ELF-1 (cell line): ENCODE data around the gene POU3F3.

Source experiments
- DNase-seq: peaks from one replicate; pipeline ENCODE4 v3.0.0-alpha.2; 2016; ENCODE audit warnings: low read depth, low spot score

POU3F3 gene

GRCh38 chr2:104875262-104875661 lies 21.3 kb downstream of the POU3F3 start:
- DNase-seq: no peak

GRCh38 chr2:104876606-104877570 lies 23.0 kb downstream of the POU3F3 start:
- DNase-seq: no peak

DNA sequence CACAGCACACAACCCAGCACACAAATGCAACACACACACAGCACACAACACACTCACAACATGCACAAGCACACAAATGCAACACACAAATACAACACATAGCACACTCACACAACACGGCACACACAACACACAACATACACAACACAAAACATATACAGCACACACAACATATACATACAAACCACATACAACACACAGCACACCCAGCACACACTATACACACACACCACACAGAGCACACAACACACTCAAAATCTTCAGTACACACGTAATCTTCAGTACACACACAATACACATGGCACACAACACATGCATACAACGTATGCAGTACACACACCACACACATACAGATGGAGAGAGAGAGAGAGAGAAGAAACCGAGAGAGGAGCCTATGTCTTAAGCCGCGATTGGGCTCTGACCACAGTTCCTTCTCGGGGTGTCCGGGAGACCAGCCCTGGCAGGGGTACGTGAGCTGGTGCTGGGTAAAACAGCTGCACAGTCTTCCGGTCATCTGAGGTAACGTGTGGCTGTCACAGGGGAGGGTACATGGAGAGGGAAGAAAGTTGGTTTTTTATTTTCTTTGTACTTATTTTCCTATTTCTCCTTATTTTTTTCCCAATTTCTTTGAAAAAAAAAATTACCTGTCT lies 25.1 kb downstream of the POU3F3 start:
- DNase-seq: no peak

DNA sequence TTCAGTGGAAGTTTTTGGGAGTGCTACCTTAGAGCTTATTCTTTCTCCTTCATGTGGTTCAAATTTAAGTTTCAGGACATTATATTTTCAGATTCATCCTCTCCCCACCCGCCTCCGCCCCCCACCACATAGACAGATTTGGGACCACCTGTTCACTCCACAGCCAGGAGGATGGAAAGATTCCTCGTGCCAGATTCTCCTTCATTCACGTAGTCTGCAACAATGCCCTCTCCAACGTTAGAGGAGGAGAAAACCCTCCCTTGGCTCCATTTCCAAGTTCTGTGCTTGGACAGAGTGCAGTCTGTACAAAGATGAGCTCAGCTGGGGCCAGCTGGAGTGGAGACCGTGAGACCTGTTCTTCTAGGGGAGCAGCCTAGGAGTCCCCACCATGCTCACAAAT lies 26.2 kb downstream of the POU3F3 start:
- DNase-seq: no peak

DNA sequence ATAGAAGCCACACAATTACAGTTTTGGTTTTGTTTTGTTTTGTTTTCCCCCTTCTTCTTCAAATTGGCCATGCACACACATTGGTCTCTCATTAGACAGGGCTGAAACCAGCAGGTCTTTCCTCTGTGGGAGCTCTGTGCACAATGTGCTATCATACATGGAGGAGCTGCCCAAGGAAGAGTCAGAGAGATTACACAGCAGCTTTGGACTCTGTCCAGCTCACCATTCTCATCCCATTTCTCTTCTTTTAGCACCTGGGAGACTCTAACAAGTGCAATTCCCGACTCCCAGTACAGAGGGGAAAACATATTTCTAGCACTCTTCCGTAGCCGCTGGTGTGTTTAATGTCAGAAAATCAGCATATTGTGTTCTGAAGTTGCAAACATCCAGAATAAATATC lies 29.4 kb downstream of the POU3F3 start:
- no peak for DNase-seq

DNA sequence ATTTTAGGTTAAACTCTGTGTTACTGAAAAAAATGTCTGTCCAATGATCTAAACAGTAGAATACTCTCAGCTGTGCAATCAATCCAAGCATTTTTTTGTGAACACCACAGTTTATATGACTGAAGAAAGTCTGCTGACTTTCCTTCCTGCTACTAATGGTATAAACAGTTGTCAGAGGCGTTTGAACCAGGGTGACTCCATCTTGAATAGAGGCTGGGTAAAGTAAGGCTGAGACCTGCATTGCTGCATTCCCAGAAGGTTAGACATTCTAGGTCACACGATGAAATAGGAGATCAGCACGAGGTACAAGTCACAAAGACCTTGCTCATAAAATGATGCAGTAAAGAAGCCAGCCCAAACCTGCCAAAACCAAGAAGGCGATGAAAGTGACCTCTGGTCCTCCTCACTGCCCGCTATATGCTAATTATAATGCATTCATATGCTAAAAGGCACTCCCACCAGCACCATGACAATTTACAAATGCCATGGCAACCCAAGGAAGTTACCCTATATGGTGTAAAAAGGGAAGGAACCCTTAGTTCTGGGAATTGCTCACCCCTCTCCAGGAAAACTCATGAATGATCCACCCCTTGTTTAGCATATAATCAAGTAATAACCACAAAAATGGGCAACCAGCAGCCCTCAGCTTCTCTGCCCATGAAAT lies 31.3 kb downstream of the POU3F3 start:
- DNase-seq: no peak

DNA sequence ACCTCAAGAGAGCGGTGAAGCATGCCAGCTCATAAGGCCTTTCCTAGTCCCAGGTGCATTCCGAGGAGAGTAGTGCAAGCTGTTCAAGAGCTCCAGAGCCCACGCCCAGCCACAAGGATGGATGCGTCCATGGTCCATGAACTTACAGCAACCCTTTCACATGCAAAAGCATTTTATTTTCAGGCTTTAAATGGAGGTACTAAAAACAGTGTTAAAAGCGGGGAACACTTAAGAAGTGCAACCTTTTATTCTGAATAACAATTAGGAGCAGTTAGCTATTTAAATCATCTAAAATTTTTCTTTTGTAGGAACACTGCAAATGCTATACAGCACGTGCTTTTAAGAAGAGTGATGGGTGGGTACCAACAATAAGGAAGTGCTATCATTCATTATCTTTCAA lies 33.8 kb downstream of the POU3F3 start:
- no peak for DNase-seq

- no peak for DNase-seq
Measured at GRCh38 chr2:104888489-104889258, 34.8 kb downstream of the POU3F3 start.

GRCh38 chr2:104889291-104889959 lies 35.5 kb downstream of the POU3F3 start:
- no peak for DNase-seq

DNA sequence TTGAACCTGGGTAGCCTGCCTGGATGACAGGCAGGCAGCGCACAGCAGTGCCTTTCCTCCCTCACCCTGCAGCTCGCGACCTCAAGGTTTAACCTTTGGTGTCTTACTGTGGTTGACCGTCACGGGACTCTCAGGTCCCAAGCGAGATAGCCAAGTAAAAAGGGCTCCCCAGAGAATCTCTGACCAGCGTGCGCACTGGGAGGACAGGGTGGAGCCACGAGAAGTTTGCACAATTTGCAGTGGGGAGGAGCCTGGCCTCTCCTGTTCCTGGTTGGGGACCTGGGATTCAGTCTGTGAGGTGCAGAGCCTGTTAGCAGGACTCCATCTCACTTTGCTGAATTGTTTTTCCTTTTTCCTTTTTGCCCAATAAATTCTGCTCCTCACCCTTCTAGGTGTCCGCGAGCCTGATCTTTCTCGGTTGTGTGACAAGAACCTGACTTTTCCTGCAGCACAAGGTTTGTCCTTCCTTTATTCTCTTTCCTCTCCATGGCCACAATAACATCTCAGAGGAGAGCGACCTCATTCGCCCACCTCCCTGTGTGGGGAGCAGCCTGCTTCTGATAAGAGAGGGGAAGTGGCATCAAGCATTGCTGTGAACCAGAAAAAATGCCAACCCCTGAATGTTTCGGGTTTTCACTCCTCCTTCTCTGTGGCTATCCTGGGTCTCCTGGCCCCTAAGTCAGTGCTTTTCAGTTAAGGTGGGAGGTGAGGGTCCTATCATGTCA lies 36.2 kb downstream of the POU3F3 start:
- no peak for DNase-seq

GRCh38 chr2:104890685-104891069 lies 36.8 kb downstream of the POU3F3 start:
- no peak for DNase-seq

- no peak for DNase-seq
Measured at GRCh38 chr2:104891145-104891544, 37.2 kb downstream of the POU3F3 start.

- no peak for DNase-seq
Measured at GRCh38 chr2:104896446-104896845, 42.5 kb downstream of the POU3F3 start.

DNA sequence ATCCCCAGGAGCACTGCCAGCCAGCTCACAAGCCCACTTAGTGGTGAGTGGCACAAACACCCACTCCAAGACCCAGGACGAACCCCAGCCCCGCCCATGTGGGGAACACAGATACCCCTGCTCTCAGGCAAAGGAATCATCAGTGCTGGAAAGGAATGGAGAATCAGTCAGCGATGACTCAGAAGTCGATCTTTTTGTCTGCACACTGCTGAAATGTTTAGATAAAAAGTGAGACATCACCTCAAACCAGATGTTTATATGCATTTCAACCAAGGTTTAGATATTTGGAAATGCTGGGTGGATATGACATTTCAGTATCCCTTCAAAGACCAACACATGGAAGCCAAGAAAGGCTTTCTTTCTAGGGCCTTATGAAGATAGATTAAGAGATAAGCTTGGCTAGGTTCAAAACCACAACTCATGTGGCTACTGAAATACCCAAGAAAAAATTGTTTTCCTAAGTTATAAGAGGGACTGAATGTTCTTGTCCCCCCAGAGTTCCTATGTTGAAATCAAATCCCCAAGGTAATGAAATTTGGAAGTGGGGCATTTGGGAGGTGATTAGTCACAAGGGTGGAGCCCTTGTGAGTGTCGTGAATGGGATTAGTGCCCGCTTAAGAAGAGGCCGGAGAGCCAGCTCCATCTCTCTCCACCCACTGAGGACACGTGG lies 43.7 kb downstream of the POU3F3 start:
- no peak for DNase-seq

GRCh38 chr2:104900608-104901007 lies 46.7 kb downstream of the POU3F3 start:
- no peak for DNase-seq

GRCh38 chr2:104901037-104901881 lies 47.3 kb downstream of the POU3F3 start:
- DNase-seq: no peak

GRCh38 chr2:104902317-104902716 lies 48.4 kb downstream of the POU3F3 start:
- no peak for DNase-seq
